ENCODE measurements around the gene RAD18. TPM values are rescaled to one million over a fixed set of nuclear protein-coding genes. Genes with fewer than 3 reads are reported as not detected.

RAD18 gene
- total and polyA plus RNA-seq, 2 experiments from 2014 or later = 6.0 to 6.5 TPM

- Histone ChIP-seq H3K9me3 (ENCODE audit: low read depth) (no peaks in the 10 kb centered on the region), H3K79me2 (no peaks in the 10 kb centered on the region), H3K9me2 (replicated peaks; ENCODE audit: insufficient read depth) (no peaks in the 10 kb centered on the region), H3K27me3 (no peaks in the 10 kb centered on the region), H3K4me1 (ENCODE audit: insufficient read depth) (no peaks in the 10 kb centered on the region), H3K27ac (no peak overlapping the region), H2AFZ (no peak overlapping the region), H3K4me3 (no peak overlapping the region), H3K4me2 (no peak overlapping the region), H3K36me3 (replicated peaks; ENCODE audit: insufficient read depth, low read depth) (no peaks in the 10 kb centered on the region), H4K20me1 (ENCODE audit: insufficient read depth, poor library complexity, severe bottlenecking) (no peaks in the 10 kb centered on the region)
- TF ChIP-seq EZH2 (IDR thresholded peaks at IDR 0.05; ENCODE audit: borderline replicate concordance) (no peak), EZH2phosphoT487 (IDR thresholded peaks at IDR 0.05; ENCODE audit: low read depth, severe bottlenecking, unreplicated experiment) (no peak)
- TF ChIP-seq, protein P1, sequence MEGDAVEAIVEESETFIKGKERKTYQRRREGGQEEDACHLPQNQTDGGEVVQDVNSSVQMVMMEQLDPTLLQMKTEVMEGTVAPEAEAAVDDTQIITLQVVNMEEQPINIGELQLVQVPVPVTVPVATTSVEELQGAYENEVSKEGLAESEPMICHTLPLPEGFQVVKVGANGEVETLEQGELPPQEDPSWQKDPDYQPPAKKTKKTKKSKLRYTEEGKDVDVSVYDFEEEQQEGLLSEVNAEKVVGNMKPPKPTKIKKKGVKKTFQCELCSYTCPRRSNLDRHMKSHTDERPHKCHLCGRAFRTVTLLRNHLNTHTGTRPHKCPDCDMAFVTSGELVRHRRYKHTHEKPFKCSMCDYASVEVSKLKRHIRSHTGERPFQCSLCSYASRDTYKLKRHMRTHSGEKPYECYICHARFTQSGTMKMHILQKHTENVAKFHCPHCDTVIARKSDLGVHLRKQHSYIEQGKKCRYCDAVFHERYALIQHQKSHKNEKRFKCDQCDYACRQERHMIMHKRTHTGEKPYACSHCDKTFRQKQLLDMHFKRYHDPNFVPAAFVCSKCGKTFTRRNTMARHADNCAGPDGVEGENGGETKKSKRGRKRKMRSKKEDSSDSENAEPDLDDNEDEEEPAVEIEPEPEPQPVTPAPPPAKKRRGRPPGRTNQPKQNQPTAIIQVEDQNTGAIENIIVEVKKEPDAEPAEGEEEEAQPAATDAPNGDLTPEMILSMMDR (IDR thresholded peaks at IDR 0.05; ENCODE audit: poor library complexity) = no peak
- DNase-seq (ENCODE audit: low spot score) = no peak
- 83% methylated on average over 3 of the region's 3 CpGs for WGBS (ENCODE audit: low lambda C conversion rate, missing lambda C conversion rate)
Measured at GRCh38 chr3:8837162-8837561, 126.1 kb downstream of the RAD18 start.

DNA sequence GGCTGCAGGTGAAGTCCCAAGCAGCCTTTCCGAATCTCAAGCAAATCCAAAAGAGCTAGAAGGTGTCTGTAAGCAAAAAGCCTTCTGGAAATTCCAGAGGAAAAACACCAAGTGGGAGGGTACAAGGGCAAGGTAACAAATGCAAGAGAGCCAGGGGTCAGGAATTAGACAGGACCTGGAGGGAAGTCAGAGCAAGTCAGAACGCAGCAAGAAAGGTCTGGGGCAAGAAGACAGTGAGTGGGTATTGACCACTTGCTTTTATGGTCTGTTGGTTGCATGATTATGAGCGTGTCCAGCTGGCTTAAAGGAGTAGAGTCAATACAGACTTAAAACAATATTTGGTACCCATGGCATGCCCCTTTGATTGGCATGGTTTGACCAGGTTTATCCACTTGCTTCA, 127.2 kb downstream of the RAD18 start:
- Histone ChIP-seq H3K4me1 (ENCODE audit: insufficient read depth) (no peaks in the 10 kb centered on the region), H3K27me3 (no peaks in the 10 kb centered on the region), H3K79me2 (no peaks in the 10 kb centered on the region), H4K20me1 (ENCODE audit: insufficient read depth, poor library complexity, severe bottlenecking) (no peaks in the 10 kb centered on the region), H3K36me3 (replicated peaks; ENCODE audit: insufficient read depth, low read depth) (no peaks in the 10 kb centered on the region), H2AFZ (no peak overlapping the region), H3K9me3 (ENCODE audit: low read depth) (no peaks in the 10 kb centered on the region), H3K4me2 (no peak overlapping the region), H3K9me2 (replicated peaks; ENCODE audit: insufficient read depth) (no peaks in the 10 kb centered on the region), H3K27ac (no peak overlapping the region), H3K4me3 (no peak overlapping the region)
- TF ChIP-seq EZH2 (IDR thresholded peaks at IDR 0.05; ENCODE audit: borderline replicate concordance) (no peak), EZH2phosphoT487 (IDR thresholded peaks at IDR 0.05; ENCODE audit: low read depth, severe bottlenecking, unreplicated experiment) (no peak)
- TF ChIP-seq, protein P1 (IDR thresholded peaks at IDR 0.05; ENCODE audit: poor library complexity) = no peak
- WGBS (ENCODE audit: low lambda C conversion rate, missing lambda C conversion rate) = 89% methylated on average over 3 of the region's 3 CpGs
- DNase-seq (ENCODE audit: low spot score) = no peak

DNA sequence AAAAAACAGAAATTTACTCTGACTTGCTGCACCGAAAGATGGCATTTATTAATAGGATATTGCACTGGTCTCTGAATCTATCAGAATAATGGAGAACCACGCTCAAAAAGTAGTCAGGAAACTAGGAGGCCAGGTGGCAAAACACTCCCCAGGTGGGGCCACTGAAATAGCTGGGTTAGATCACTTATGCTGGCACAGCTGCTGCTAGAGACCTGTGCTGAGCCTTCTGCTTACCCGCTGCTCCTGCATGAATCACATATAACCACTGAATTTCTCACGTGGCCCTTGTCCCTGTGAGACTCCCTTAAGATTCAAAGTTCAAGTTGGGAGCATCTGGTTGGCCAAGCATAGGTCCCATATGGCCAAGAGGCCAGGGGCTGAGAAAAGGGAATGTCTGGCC, 127.9 kb downstream of the RAD18 start:
- 66% methylated on average over 4 of the region's 4 CpGs for WGBS (ENCODE audit: low lambda C conversion rate, missing lambda C conversion rate)
- H3K4me1 ChIP-seq (ENCODE audit: insufficient read depth) = no peaks in the 10 kb centered on the region
- TF ChIP-seq EZH2 (IDR thresholded peaks at IDR 0.05; ENCODE audit: borderline replicate concordance) (no peak), EZH2phosphoT487 (IDR thresholded peaks at IDR 0.05; ENCODE audit: low read depth, severe bottlenecking, unreplicated experiment) (no peak)
- TF ChIP-seq, protein P1 (IDR thresholded peaks at IDR 0.05; ENCODE audit: poor library complexity) = no peak
- no peak overlapping the region for H2AFZ ChIP-seq
- no peak overlapping the region for H3K4me2 ChIP-seq
- H3K27ac ChIP-seq = no peak overlapping the region
- H3K9me3 ChIP-seq (ENCODE audit: low read depth) = no peaks in the 10 kb centered on the region
- no peaks in the 10 kb centered on the region for H3K9me2 ChIP-seq (replicated peaks; ENCODE audit: insufficient read depth)
- H3K79me2 ChIP-seq = no peaks in the 10 kb centered on the region
- H4K20me1 ChIP-seq (ENCODE audit: insufficient read depth, poor library complexity, severe bottlenecking) = no peaks in the 10 kb centered on the region
- H3K4me3 ChIP-seq = no peak overlapping the region
- H3K27me3 ChIP-seq = no peaks in the 10 kb centered on the region
- no peaks in the 10 kb centered on the region for H3K36me3 ChIP-seq (replicated peaks; ENCODE audit: insufficient read depth, low read depth)
- DNase-seq (ENCODE audit: low spot score) = no peak

DNA sequence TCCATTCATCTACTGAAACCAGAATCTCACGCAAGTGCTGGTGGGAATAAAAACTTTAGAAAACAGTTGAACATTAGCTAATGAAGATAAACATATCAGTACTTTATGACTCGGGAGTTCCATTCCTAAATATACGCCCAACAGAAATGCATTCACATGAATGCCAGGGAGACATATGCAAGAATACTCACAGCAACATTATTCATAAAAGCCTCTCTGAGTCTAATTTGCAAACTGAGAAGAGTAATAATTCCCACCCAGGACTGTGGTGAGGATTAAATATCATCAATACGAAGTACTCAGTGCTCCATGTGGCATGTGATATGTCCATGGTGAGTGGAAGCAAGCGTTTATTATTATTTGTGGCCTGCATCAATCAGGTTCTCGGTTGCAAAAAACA, 128.3 kb downstream of the RAD18 start:
- WGBS (ENCODE audit: low lambda C conversion rate, missing lambda C conversion rate) = 95% methylated on average over 6 of the region's 6 CpGs
- no peak overlapping the region for H3K4me2 ChIP-seq
- H3K4me1 ChIP-seq (ENCODE audit: insufficient read depth) = no peaks in the 10 kb centered on the region
- no peaks in the 10 kb centered on the region for H3K36me3 ChIP-seq (replicated peaks; ENCODE audit: insufficient read depth, low read depth)
- DNase-seq (ENCODE audit: low spot score) = no peak
- no peaks in the 10 kb centered on the region for H4K20me1 ChIP-seq (ENCODE audit: insufficient read depth, poor library complexity, severe bottlenecking)
- H3K27ac ChIP-seq = no peak overlapping the region
- H3K4me3 ChIP-seq = no peak overlapping the region
- H3K9me2 ChIP-seq (replicated peaks; ENCODE audit: insufficient read depth) = no peaks in the 10 kb centered on the region
- no peaks in the 10 kb centered on the region for H3K79me2 ChIP-seq
- no peak overlapping the region for H2AFZ ChIP-seq
- H3K9me3 ChIP-seq (ENCODE audit: low read depth) = no peaks in the 10 kb centered on the region
- TF ChIP-seq, protein P1 (IDR thresholded peaks at IDR 0.05; ENCODE audit: poor library complexity) = no peak
- TF ChIP-seq EZH2 (IDR thresholded peaks at IDR 0.05; ENCODE audit: borderline replicate concordance) (no peak), EZH2phosphoT487 (IDR thresholded peaks at IDR 0.05; ENCODE audit: low read depth, severe bottlenecking, unreplicated experiment) (no peak)
- no peaks in the 10 kb centered on the region for H3K27me3 ChIP-seq

Data from hepatocyte (in vitro differentiated cells).